GM19035 (cell line): ENCODE measurements around the gene ENPP3.
"Not testable (repeated sequence)": the region's sequence is repeated elsewhere in the genome, so short reads cannot be mapped to it uniquely, and the experiment has no call there.

Experiments
- ATAC-seq: cut with Tn5 transposase; IDR thresholded peaks from one replicate; pipeline ENCODE4 v1.9.1; 2021; ENCODE audit not compliant: unreplicated experiment

The ENPP3 gene

GRCh38 chr6:131683479-131683878 is 46.4 kb downstream of the ENPP3 start:
- peak; percentile 76 for ATAC-seq

DNA sequence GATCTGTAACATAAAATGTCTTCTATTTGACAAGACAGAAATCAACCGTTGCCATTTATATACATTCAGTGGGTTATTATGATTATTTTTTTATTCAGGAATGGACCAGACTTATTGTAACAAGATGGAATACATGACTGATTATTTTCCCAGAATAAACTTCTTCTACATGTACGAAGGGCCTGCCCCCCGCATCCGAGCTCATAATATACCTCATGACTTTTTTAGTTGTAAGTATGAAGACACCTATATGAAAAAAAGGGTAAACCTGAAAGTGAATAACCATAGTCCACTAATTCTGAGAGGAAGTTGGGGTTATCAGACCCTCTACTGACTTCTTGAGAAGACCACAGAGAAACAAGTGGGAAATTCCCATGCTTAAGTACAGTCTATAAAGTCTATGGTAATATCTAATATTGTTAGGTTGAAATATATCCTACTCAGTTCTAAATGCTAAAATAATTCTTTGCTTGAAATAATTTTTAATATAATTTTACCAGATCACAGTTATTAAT is 48.2 kb downstream of the ENPP3 start:
- peak; percentile 70 for ATAC-seq

GRCh38 chr6:131687022-131687421 is 49.9 kb downstream of the ENPP3 start:
- no peak for ATAC-seq

GRCh38 chr6:131688286-131688685 is 51.2 kb downstream of the ENPP3 start:
- ATAC-seq = peak; percentile 52

- no peak for ATAC-seq
These were observed 54.9 kb downstream of the ENPP3 start for GRCh38 chr6:131692031-131692430.

GRCh38 chr6:131692589-131692988 is 55.5 kb downstream of the ENPP3 start:
- no peak for ATAC-seq

DNA sequence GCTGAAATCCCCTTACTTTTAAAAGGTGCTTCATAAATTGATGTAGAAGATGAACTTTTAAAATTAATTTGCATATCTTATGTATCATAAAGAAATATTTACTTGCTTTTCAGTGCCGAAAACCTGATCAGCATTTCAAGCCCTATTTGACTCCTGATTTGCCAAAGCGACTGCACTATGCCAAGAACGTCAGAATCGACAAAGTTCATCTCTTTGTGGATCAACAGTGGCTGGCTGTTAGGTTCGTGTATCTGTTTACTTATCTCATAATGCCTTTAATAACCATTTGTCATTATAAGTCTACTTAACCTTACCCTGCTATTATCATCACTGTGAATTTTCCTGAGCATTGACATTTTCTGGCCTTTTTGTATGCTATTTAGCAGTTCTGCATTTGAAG is 56.3 kb downstream of the ENPP3 start:
- ATAC-seq = no peak

- peak; percentile 89 for ATAC-seq
These were observed 57.8 kb downstream of the ENPP3 start for GRCh38 chr6:131694832-131695426.

DNA sequence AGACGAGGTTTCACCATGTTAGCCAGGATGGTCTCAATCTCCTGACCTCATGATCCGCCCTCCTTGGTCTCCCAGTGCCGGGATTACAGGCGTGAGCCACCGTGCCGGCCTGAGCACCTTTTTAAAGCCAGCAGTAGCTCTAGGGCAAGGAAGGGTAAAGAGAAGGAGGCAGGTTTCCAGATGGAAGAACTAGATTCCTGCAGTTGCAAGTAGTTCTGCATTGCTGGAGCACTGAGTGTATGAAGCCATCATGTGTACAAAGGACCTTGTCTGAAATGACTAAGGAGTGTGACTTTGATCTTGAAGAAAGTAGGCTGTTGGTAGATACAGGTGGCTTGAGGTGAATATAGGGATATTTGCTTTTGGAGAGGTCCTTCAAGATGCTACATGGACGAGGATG is 59.9 kb downstream of the ENPP3 start:
- no peak for ATAC-seq

DNA sequence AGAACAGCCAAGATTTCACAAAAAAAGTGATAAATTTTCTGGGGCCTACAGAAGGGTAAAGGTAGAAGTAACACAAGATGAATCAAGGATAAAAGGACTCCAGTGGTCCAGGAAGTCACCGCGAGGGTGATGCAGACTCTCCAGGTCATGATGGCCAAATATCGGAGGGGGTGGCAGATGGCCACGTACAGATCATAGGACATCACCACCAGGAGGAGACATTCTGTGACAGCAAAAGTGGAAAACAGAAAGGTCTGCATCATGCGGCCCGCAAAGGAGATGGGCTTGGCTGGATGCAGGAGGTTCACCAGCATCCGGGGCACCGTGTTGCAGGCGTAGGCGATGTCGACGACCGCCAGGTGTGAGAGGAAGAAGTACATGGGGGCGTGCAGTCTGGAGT is 63.7 kb downstream of the ENPP3 start:
- ATAC-seq = not testable (repeated sequence)

DNA sequence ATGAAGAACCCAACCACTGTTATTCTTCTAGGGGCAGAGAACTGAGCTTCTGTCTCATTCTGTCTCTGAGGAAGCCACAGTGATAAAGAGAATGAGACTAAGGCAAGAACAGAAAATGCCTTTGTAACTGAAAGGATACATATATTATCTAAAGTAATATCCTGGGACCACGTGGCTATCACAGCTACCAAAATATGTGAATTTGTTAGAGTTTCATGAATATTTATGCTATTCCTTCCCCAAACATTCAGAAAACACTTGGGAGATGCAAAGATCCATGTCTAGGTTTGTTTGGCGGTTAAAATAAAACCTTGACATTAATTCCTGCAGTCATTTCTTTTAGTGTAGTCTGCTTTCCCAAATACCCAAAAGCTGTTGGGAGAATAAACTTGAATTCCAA is 66.8 kb downstream of the ENPP3 start:
- not testable (repeated sequence) for ATAC-seq

DNA sequence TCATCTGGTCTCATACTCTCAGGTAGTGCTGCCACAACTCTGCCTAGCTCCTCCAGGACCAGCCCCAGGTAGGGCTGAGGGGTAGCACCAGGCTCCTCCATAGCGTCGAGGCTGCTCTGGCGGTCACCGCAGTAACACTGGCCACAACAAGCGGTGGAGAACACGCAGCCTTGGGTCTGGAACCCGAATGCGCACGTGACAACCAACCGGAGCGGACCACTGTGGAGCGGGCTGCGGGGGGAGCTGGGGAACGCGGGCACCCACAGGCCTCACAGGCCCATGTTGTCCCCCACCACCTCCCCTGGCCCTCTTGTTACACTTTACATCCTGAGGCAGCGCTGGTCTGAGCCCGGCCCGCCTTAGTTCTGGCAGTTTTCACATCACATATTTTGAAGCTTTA is 73.8 kb downstream of the ENPP3 start, which contains the start of gene CTAGE9:
TSS of gene CTAGE9 (minus strand) at position 101 of the 400 bp plus-strand sequence. CDS start at position 101, 0 bp downstream.
- not testable (repeated sequence) for ATAC-seq

- not testable (repeated sequence) for ATAC-seq
These were observed 78.5 kb downstream of the ENPP3 start for GRCh38 chr6:131715567-131715966.

DNA sequence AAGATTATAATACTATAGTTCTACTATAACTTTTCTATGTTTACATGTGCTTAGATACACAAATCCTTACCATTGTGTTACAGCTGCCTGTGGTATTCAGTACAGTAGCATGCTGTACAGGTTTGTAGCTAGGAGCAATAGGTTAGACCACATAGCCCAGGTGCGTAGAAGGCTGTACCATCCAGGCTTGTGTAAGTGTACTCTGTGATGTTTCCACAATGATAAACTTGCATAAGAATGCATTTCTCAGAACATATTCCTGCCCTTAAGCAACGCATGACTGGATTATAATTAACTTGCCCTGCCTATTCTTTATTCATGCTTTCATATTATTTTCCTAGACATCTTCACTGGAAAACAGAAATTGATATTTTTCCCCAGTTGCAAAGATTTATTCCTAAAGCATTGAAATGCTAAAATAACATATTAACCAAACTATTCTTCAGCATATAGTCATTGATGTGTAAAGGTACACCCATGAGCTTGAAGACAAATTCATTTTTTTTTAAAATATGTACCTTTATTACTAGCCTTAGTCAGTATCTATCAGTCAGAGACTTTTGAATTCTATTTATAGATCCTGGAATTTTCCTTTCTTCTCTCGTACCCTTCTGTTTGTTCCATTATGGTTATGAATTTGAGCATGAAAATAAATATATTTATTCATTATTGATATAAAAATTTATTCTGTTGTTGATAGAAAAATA is 80.9 kb downstream of the ENPP3 start:
- ATAC-seq = no peak

- no peak for ATAC-seq
These were observed 84.1 kb downstream of the ENPP3 start for GRCh38 chr6:131721161-131721560.

DNA sequence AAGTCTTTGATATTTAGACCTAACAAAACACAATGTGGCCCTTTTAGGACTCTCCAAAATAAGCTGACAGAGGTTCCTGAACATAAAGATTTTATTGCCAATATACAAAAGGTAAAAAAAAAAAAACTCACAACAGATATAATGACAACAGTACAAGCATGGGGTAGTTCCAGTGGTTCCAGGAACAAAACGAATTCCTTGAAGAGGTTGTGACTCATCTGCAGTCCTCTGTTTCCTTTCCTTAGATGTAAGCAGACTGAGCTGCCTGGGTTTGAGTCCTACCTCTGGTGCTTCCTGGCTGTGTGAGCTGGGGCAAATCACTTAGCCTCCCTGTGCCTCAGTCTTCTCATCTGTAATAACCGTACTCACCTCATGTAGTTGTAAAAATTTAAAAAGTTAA is 87.0 kb downstream of the ENPP3 start:
- no peak for ATAC-seq

GRCh38 chr6:131727467-131727866 is 90.4 kb downstream of the ENPP3 start:
- no peak for ATAC-seq

- ATAC-seq = no peak
These were observed 90.8 kb downstream of the ENPP3 start for GRCh38 chr6:131727868-131728267.

DNA sequence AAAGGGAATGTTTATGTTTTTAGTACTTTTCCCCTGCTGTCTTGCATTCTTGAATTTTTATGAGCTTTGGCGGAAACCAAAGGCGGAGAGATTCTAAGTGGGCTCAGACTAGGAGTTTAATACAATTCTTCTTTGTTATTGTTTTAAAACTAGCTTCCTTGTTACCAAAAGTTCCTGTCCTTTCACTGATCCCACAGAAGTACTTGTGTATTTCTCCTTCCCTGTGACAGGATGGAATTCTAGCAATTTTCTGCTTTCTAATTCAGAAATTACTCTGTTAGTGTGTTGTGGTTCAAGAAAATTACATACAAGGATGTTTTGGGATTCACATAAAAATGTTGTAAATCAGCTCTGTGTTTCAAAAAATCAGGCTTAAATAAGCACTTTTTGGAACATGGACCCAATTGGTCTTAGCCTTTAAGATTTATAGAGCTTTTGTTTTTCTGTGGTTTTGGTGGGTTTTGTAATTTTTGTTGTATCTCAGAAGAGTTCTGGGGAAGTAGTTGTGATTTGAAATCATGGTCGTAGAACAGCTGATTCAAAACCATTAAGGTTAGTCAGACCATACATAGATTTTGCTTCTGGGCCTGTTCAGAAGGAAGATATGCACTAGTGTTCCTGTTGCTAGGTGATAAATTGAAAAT is 91.3 kb downstream of the ENPP3 start:
- no peak for ATAC-seq

- no peak for ATAC-seq
These were observed 92.4 kb downstream of the ENPP3 start for GRCh38 chr6:131729550-131729949.

DNA sequence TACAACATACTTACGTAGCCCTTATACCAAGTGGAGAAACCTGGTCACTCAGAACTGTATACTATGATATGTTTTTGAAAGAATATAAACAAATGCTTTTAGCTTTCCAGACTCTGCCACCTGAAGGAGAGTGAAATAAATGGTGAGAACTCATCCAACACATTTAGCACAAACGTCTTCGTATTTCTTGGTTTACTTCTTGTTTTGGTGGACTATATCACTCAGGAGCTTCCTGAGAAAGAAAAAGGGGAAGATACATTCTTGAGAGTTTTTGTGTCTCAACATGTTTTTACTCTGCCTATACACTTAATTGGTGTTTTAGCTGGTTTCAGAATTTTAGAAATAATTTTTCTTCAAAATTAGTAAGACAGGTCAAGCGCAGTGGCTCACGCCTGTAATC is 93.2 kb downstream of the ENPP3 start:
- ATAC-seq = no peak

DNA sequence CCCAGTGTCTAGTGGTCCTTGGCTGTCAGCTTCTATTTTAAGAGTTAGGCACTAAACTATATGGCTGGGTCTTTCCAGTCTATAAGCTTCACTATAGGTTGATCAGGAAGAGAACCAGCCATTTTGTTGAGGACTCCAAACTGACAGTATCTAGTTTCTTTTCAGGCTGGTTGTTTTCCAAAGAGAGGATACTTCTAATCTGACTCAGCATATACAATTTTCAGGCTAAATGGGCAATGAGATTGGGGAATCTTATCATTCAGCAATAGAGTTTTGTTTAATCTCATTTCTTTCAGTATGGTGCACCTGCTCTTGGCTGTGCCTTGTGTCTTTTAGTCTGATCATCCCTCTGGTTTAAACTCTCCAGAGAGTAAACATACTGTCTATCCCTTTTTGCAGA is 94.1 kb downstream of the ENPP3 start:
- ATAC-seq = no peak
